ENCODE data around the gene PARP12.

- TF ChIP-seq CTCF (optimal IDR thresholded peaks at IDR 0.05 in 1 of 3, IDR thresholded peaks at IDR 0.05 in 1 of 3, conservative IDR thresholded peaks at IDR 0.05 in 1 of 3; ENCODE audit: extremely low read depth in 1 of 3, insufficient read depth in 2 of 3, low read length in 3 of 3) (no peak), EZH2 (IDR thresholded peaks at IDR 0.05; ENCODE audit: low read length) (no peak)
These were observed 34.4 kb downstream of the PARP12 start for GRCh38 chr7:140028311-140028710.

Data from keratinocyte (primary cell).